Esophagus squamous epithelium (tissue), 5 donors: ENCODE measurements around the gene HOXB13. TPM values are rescaled to one million over a fixed set of nuclear protein-coding genes. Genes with fewer than 3 reads are reported as not detected.

ENCODE experiments used
- DNase-seq: peaks from one replicate; lab custom pipeline; 2025; lab: John Stamatoyannopoulos, UW
- H3K27ac ChIP-seq, 4 donors: fragments of 200-600 bp; sonication (generic); one replicate each; pipeline ENCODE4 v1.5.1; 2016 to 2019; ENCODE audit warnings: mild to moderate bottlenecking in 1 of 4
- H3K27me3 ChIP-seq, 4 donors: fragments of 200-600 bp; sonication (generic); 1 replicate in 3 of 4; 2 replicates in 1 of 4; pipeline versions ENCODE4 v1.5.1 to v1.6.0; 2017 to 2021; ENCODE audit warnings: antibody characterized with exemption in 1 of 4
- H3K36me3 ChIP-seq, 3 donors: fragments of 200-600 bp; sonication (generic); one replicate each; pipeline ENCODE4 v1.5.1; 2016 to 2019
- H3K4me1 ChIP-seq, 3 donors: fragments of 200-600 bp; sonication (generic); one replicate each; pipeline ENCODE4 v1.5.1; 2017 to 2019
- H3K4me3 ChIP-seq, 4 donors: fragments of 200-600 bp; sonication (generic); 1 replicate in 3 of 4; 2 replicates in 1 of 4; pipeline ENCODE4 v1.5.1; 2016 to 2019; ENCODE audit warnings: mild to moderate bottlenecking in 2 of 4, moderate library complexity in 1 of 4
- H3K9me3 ChIP-seq, 3 donors: fragments of 200-600 bp; sonication (generic); one replicate each; pipeline ENCODE4 v1.5.1; 2016 to 2019
- CTCF ChIP-seq, 6 experiments: fragments of 450-650 bp in 4 of 6; fragments of 200-600 bp in 2 of 6; sonication (generic) in 2 of 6; IDR thresholded peaks; one replicate each; pipeline ENCODE4 v1.5.1; 2016 to 2019; ENCODE audit warnings: antibody characterized with exemption in 6 of 6, mild to moderate bottlenecking in 4 of 6, moderate library complexity in 4 of 6
- POLR2A ChIP-seq, 4 donors: fragments of 450-650 bp; IDR thresholded peaks; one replicate each; pipeline ENCODE4 v1.6.1; 2017; ENCODE audit warnings: antibody characterized with exemption in 4 of 4, mild to moderate bottlenecking in 4 of 4, moderate library complexity in 3 of 4
- WGBS, 2 donors: methylation state at CpG; one replicate each; pipeline ENCODE4 v1.1.5; 2018; 5-methylcytosine and 5-hydroxymethylcytosine counted together
- intact Hi-C: fragments of 100-400 bp; cut with DNase I; formaldehyde crosslinking; loops from one replicate; pipeline ENCODE4 v1.15.0; 2022
- total RNA-seq, 4 donors: library from RNA; depleted of rRNA; stranded (reverse); fragments of >200 nt; gene quantifications; one replicate each; pipeline ENCODE4 v1.1.0, GENCODE V29; 2016
- donor health status: DM: yes; HTN: yes; CAD: no.

Gene HOXB13
- total RNA-seq, 4 donors from 2014 or later = not detected

- 43 to 52% methylated on average over 2 of the region's 2 CpGs for WGBS, 2 donors
- TF ChIP-seq POLR2A (IDR thresholded peaks at IDR 0.05) (no peak), CTCF (IDR thresholded peaks at IDR 0.05) (no peak)
- no peak overlapping the region for H3K4me3 ChIP-seq
- no peaks in the 10 kb centered on the region for H3K36me3 ChIP-seq
- no peak for DNase-seq
- H3K9me3 ChIP-seq = no peaks in the 10 kb centered on the region
- peaks cover 13 to 100% (median 36%) of the 10 kb centered on the region in 4 donors for H3K27me3 ChIP-seq
- H3K4me1 ChIP-seq = peaks cover 0 to 31% (median 8%) of the 10 kb centered on the region in 3 donors
- no peak overlapping the region for H3K27ac ChIP-seq
- intact Hi-C loops = no loop called here
These were observed 29.0 kb upstream of the HOXB13 start for GRCh38 chr17:48757524-48757961.

GRCh38 chr17:48756830-48757251 lies 28.3 kb upstream of the HOXB13 start:
- Histone ChIP-seq H3K36me3 (no peaks in the 10 kb centered on the region), H3K27ac (no peak overlapping the region), H3K4me1 (peaks cover 0 to 33% (median 8%) of the 10 kb centered on the region in 3 donors), H3K4me3 (no peak overlapping the region), H3K27me3 (peaks cover 20 to 100% (median 43%) of the 10 kb centered on the region in 4 donors), H3K9me3 (no peaks in the 10 kb centered on the region)
- intact Hi-C loops = no loop called here
- DNase-seq = no peak
- WGBS, 2 donors = 4 to 12% methylated on average over 1 to 3 of the region's 3 CpGs
- TF ChIP-seq CTCF (IDR thresholded peaks at IDR 0.05) = no peak
- TF ChIP-seq POLR2A (IDR thresholded peaks at IDR 0.05) = no peak

- Histone ChIP-seq H3K27me3 (peaks cover 31 to 100% (median 54%) of the 10 kb centered on the region in 4 donors), H3K9me3 (no peaks in the 10 kb centered on the region), H3K27ac (no peak overlapping the region), H3K36me3 (no peaks in the 10 kb centered on the region), H3K4me1 (peaks cover 0 to 33% (median 8%) of the 10 kb centered on the region in 3 donors), H3K4me3 (no peak overlapping the region)
- no peak for DNase-seq
- TF ChIP-seq POLR2A (IDR thresholded peaks at IDR 0.05) (no peak), CTCF (IDR thresholded peaks at IDR 0.05) (no peak)
- WGBS, 2 donors = 24 to 25% methylated on average over 8 of the region's 8 CpGs
- intact Hi-C loops = no loop called here
These were observed 26.8 kb upstream of the HOXB13 start for GRCh38 chr17:48755356-48755755.

GRCh38 chr17:48754500-48755261 lies 26.1 kb upstream of the HOXB13 start:
- TF ChIP-seq CTCF (IDR thresholded peaks at IDR 0.05) (no peak), POLR2A (IDR thresholded peaks at IDR 0.05) (no peak)
- Histone ChIP-seq H3K36me3 (no peaks in the 10 kb centered on the region), H3K4me1 (peaks cover 0 to 33% (median 8%) of the 10 kb centered on the region in 3 donors), H3K27ac (no peak overlapping the region), H3K9me3 (no peaks in the 10 kb centered on the region), H3K4me3 (no peak overlapping the region), H3K27me3 (peaks cover 38 to 100% (median 61%) of the 10 kb centered on the region in 4 donors)
- WGBS, 2 donors = 8 to 40% methylated on average over 6 to 21 of the region's 52 CpGs
- DNase-seq = no peak
- intact Hi-C loops = no loop called here

- Histone ChIP-seq H3K4me3 (no peak overlapping the region), H3K27ac (no peak overlapping the region), H3K4me1 (peaks cover 0 to 33% (median 8%) of the 10 kb centered on the region in 3 donors), H3K27me3 (peaks cover 44 to 100% (median 66%) of the 10 kb centered on the region in 4 donors), H3K36me3 (no peaks in the 10 kb centered on the region), H3K9me3 (no peaks in the 10 kb centered on the region)
- intact Hi-C loops = no loop called here
- WGBS, 2 donors = 12 to 19% methylated on average over 3 to 17 of the region's 22 CpGs
- TF ChIP-seq POLR2A (IDR thresholded peaks at IDR 0.05) (no peak), CTCF (IDR thresholded peaks at IDR 0.05) (no peak)
- DNase-seq = no peak
These were observed 25.4 kb upstream of the HOXB13 start for GRCh38 chr17:48753794-48754499.
